Activated CD8-positive, alpha-beta memory T cell treated with anti-CD3 and anti-CD28 coated beads, Interleukin-2, amount 50 U/mL, for 4 hours (primary cell): Measurements from ENCODE around the gene NXPH4.

Experiments
- DNase-seq: peaks from one replicate; pipeline ENCODE4 v3.0.0-alpha.2; 2020

NXPH4 gene

GRCh38 chr12:57234571-57235016 is 18.0 kb downstream of the NXPH4 start:
- no peak for DNase-seq

- no peak for DNase-seq
These were observed 18.6 kb downstream of the NXPH4 start for GRCh38 chr12:57235017-57235727.

GRCh38 chr12:57235728-57236131 is 19.1 kb downstream of the NXPH4 start:
- no peak for DNase-seq

- DNase-seq = no peak
These were observed 19.8 kb downstream of the NXPH4 start for GRCh38 chr12:57236201-57236924.

- DNase-seq = no peak
These were observed 20.5 kb downstream of the NXPH4 start for GRCh38 chr12:57236925-57237595.

- DNase-seq = no peak
These were observed 21.0 kb downstream of the NXPH4 start for GRCh38 chr12:57237596-57237931.

- no peak for DNase-seq
These were observed 21.6 kb downstream of the NXPH4 start for GRCh38 chr12:57237932-57238853.

- peak; percentile 87 for DNase-seq
These were observed 22.4 kb downstream of the NXPH4 start for GRCh38 chr12:57238854-57239554.

GRCh38 chr12:57239587-57240065 is 23.0 kb downstream of the NXPH4 start:
- DNase-seq = no peak

GRCh38 chr12:57240066-57240921 is 23.7 kb downstream of the NXPH4 start:
- DNase-seq = peak; percentile 83

GRCh38 chr12:57240926-57241401 is 24.4 kb downstream of the NXPH4 start:
- no peak for DNase-seq

- DNase-seq = no peak
These were observed 25.1 kb downstream of the NXPH4 start for GRCh38 chr12:57241402-57242310.

GRCh38 chr12:57242329-57242690 is 25.7 kb downstream of the NXPH4 start:
- DNase-seq = no peak

- peak; percentile 73 for DNase-seq
These were observed 26.3 kb downstream of the NXPH4 start for GRCh38 chr12:57242691-57243454.

- DNase-seq = peak; percentile 83
These were observed 27.1 kb downstream of the NXPH4 start for GRCh38 chr12:57243521-57244311.

GRCh38 chr12:57244312-57244696 is 27.7 kb downstream of the NXPH4 start:
- DNase-seq = no peak

GRCh38 chr12:57247041-57247440 is 30.4 kb downstream of the NXPH4 start:
- no peak for DNase-seq
